Astrocyte (in vitro differentiated cells and primary cell): ENCODE measurements around the gene FANCL. TPM values are rescaled to one million over a fixed set of nuclear protein-coding genes. Genes with fewer than 3 reads are reported as not detected.
"Not testable (repeated sequence)": the region's sequence is repeated elsewhere in the genome, so short reads cannot be mapped to it uniquely, and the experiment has no call there.

Source experiments
- DNase-seq: peaks from one replicate; pipeline ENCODE4 v3.0.0-alpha.2; 2010; ENCODE audit warnings: low read depth
- FAIRE-seq: peaks from 2 replicates; lab custom pipeline; 2011; peaks lifted over from hg19 to GRCh38; lab: Jason Lieb, UNC
- H2AFZ ChIP-seq: 2 replicates; pipeline ENCODE4 v1.6.0; 2012; ENCODE audit warnings: low read depth, low read length, inconsistent platforms
- H3K27ac ChIP-seq: 2 replicates; pipeline ENCODE4 v1.5.1; 2011; ENCODE audit warnings: low read depth, low read length, inconsistent platforms
- H3K27me3 ChIP-seq: 2 replicates; pipeline ENCODE4 v1.6.0; 2011; ENCODE audit warnings: low read length, inconsistent platforms; ENCODE audit not compliant: insufficient read depth
- H3K36me3 ChIP-seq: 2 replicates; pipeline ENCODE4 v1.5.1; 2011; ENCODE audit warnings: low read length, inconsistent platforms; ENCODE audit not compliant: insufficient read depth
- H3K4me1 ChIP-seq: 2 replicates; pipeline ENCODE4 v1.5.1; 2011; ENCODE audit warnings: low read length, inconsistent platforms; ENCODE audit not compliant: insufficient read depth
- H3K4me2 ChIP-seq: 2 replicates; pipeline ENCODE4 v1.6.0; 2012; ENCODE audit warnings: low read length, inconsistent platforms
- H3K4me3 ChIP-seq: 2 replicates; pipeline ENCODE4 v1.5.1; 2011; ENCODE audit warnings: low read depth, mild to moderate bottlenecking, low read length, inconsistent platforms; ENCODE audit not compliant: insufficient read depth
- H3K79me2 ChIP-seq: 2 replicates; pipeline ENCODE4 v1.6.0; 2012; ENCODE audit warnings: mild to moderate bottlenecking, low read length, inconsistent platforms; ENCODE audit not compliant: insufficient read depth
- H3K9ac ChIP-seq: 2 replicates; pipeline ENCODE4 v1.6.0; 2012; ENCODE audit warnings: mild to moderate bottlenecking, low read length, inconsistent platforms
- H3K9me3 ChIP-seq: 2 replicates; pipeline ENCODE4 v1.5.1; 2012; ENCODE audit warnings: low read depth, mild to moderate bottlenecking, low read length, inconsistent platforms; ENCODE audit not compliant: insufficient read depth
- H4K20me1 ChIP-seq: 2 replicates; pipeline ENCODE4 v1.6.0; 2012; ENCODE audit warnings: low read length, inconsistent platforms; ENCODE audit not compliant: insufficient read depth
- H3K27ac Mint-ChIP-seq: one replicate; pipeline ENCODE4 v1.8.0; 2021; ENCODE audit warnings: mild to moderate bottlenecking, mixed read lengths; ENCODE audit not compliant: unreplicated experiment
- H3K27me3 Mint-ChIP-seq: one replicate; pipeline ENCODE4 v1.8.0; 2021; ENCODE audit warnings: low read depth, mixed read lengths; ENCODE audit not compliant: unreplicated experiment
- H3K36me3 Mint-ChIP-seq: one replicate; pipeline ENCODE4 v1.8.0; 2021; ENCODE audit warnings: low read depth, mixed read lengths; ENCODE audit not compliant: unreplicated experiment
- H3K4me1 Mint-ChIP-seq: one replicate; pipeline ENCODE4 v1.8.0; 2021; ENCODE audit warnings: low read depth, mixed read lengths; ENCODE audit not compliant: unreplicated experiment
- H3K4me3 Mint-ChIP-seq: one replicate; pipeline ENCODE4 v1.8.0; 2021; ENCODE audit warnings: mild to moderate bottlenecking, moderate library complexity, mixed read lengths; ENCODE audit not compliant: unreplicated experiment
- H3K9me3 Mint-ChIP-seq: one replicate; pipeline ENCODE4 v1.8.0; 2021; ENCODE audit warnings: mild to moderate bottlenecking, mixed read lengths; ENCODE audit not compliant: unreplicated experiment
- CTCF ChIP-seq: IDR thresholded peaks from 2 replicates; pipeline ENCODE4 v1.5.1; 2011; ENCODE audit warnings: low read depth, mild to moderate bottlenecking, inconsistent platforms, low read length, moderate library complexity; ENCODE audit not compliant: insufficient read depth
- EZH2 ChIP-seq: IDR thresholded peaks from 2 replicates; pipeline ENCODE4 v1.6.1; 2012; ENCODE audit warnings: mild to moderate bottlenecking, low read length, inconsistent platforms; ENCODE audit not compliant: insufficient read depth
- total RNA-seq: library from RNA; stranded (reverse); gene quantifications from 2 replicates; pipeline ENCODE4 v1.2.1, GENCODE V29; 2021

The FANCL gene
- total RNA-seq, 1 donor from 2014 or later, result 10.7 TPM

DNA sequence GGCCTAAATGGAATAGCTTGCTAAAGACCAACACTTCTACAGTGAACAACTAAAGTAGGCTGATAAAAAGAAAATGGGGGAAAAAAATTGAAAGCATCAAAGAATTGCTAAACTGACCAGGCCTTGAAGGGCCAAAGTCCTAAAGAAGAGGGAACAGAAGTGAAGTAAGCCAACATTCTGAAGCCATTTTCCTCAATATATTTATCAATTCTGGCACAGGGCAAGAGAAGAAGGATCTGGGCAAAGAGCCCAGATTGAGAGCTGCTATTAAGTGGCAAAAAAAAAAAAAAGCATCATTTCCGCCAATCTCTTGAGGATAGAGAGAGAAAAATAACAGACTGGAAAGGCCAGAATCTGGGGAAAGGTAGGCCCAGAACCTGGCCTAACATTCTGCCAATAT lies 25.7 kb downstream of the FANCL start:
- H3K4me3 ChIP-seq, result no peak overlapping the region
- no peak for FAIRE-seq
- H3K36me3 ChIP-seq, result peaks cover 5% of the 10 kb centered on the region
- H3K9ac ChIP-seq, result no peak overlapping the region
- H3K79me2 ChIP-seq, result peaks cover 2% of the 10 kb centered on the region
- DNase-seq, result peak; percentile 8
- no peak overlapping the region for H3K4me2 ChIP-seq
- Mint-ChIP-seq H3K36me3 (peaks cover 13% of the 10 kb centered on the region), H3K27me3 (no peaks in the 10 kb centered on the region), H3K9me3 (peaks cover 12% of the 10 kb centered on the region), H3K27ac (no peak overlapping the region), H3K4me1 (no peaks in the 10 kb centered on the region), H3K4me3 (no peak overlapping the region)
- H3K4me1 ChIP-seq, result no peaks in the 10 kb centered on the region
- H4K20me1 ChIP-seq, result no peaks in the 10 kb centered on the region
- no peak overlapping the region for H3K27ac ChIP-seq
- TF ChIP-seq CTCF, result no peak
- TF ChIP-seq EZH2, result no peak
- H2AFZ ChIP-seq, result no peak overlapping the region
- H3K9me3 ChIP-seq, result no peaks in the 10 kb centered on the region
- H3K27me3 ChIP-seq, result no peaks in the 10 kb centered on the region

DNA sequence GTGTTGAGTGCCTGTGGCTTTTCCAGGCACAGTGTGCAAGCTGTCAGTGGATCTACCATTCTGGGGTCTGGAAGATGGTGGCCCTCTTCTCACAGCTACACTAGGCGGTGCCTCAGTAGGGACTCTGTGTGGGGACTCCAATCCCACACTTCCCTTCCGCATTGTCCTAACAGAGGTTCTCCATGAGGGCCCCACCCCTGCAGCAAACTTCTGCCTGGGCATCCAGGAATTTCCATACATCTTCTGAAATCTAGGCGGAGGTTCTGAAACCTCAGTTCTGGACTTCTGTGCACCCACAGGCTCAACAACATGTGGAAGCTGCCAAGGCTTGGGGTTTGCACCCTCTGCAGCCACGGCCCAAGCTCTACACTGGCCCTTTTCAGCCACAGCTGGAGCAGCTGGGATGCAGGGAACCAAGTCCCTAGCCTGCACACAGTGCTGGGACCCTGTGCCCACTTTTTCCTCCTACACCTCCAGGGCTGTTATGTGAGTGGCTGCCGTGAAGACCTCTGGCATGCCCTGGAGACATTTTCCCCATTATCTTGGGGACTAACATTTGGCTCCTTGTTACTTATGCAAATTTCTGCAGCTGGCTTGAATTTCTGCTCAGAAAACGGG lies 30.1 kb downstream of the FANCL start:
- H3K9me3 Mint-ChIP-seq, result peaks cover 14% of the 10 kb centered on the region
- not testable (repeated sequence) for H3K4me3 Mint-ChIP-seq, H3K4me1 Mint-ChIP-seq, H3K27ac Mint-ChIP-seq, H4K20me1 ChIP-seq, DNase-seq, H3K79me2 ChIP-seq, H3K4me3 ChIP-seq, H3K27me3 ChIP-seq, H3K27me3 Mint-ChIP-seq, H2AFZ ChIP-seq, H3K4me1 ChIP-seq, H3K9me3 ChIP-seq, H3K27ac ChIP-seq, H3K36me3 ChIP-seq, H3K9ac ChIP-seq, FAIRE-seq, H3K4me2 ChIP-seq
- H3K36me3 Mint-ChIP-seq, result peaks cover 15% of the 10 kb centered on the region

DNA sequence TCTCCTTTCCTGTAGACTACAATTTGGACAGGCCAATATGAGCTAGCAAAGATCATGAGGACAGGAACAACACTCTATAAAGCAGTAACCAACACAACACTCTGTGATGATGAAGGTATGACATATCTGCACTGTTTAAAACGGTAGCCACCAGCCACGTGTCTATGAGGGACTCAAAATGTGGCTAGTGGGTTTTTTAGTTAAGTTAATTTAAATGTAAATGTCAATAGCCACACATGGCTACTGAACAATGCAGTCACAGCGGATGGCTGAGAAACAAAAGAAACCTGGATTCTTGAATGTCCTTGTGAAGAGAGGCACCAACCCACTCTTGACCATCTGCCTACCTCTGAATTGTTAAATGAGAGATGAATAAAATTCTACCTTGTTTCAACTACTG lies 33.9 kb downstream of the FANCL start:
- H3K4me1 ChIP-seq, result no peaks in the 10 kb centered on the region
- H3K36me3 Mint-ChIP-seq, result peaks cover 12% of the 10 kb centered on the region
- no peak overlapping the region for H3K4me3 ChIP-seq
- H2AFZ ChIP-seq, result no peak overlapping the region
- no peak overlapping the region for H3K27ac Mint-ChIP-seq
- no peak overlapping the region for H3K4me2 ChIP-seq
- no peaks in the 10 kb centered on the region for H3K27me3 Mint-ChIP-seq
- no peak overlapping the region for H3K4me3 Mint-ChIP-seq
- no peaks in the 10 kb centered on the region for H3K4me1 Mint-ChIP-seq
- no peaks in the 10 kb centered on the region for H3K9me3 ChIP-seq
- H3K27me3 ChIP-seq, result no peaks in the 10 kb centered on the region
- no peaks in the 10 kb centered on the region for H4K20me1 ChIP-seq
- H3K9ac ChIP-seq, result no peak overlapping the region
- peaks cover 13% of the 10 kb centered on the region for H3K9me3 Mint-ChIP-seq
- no peak for TF ChIP-seq CTCF
- no peak for TF ChIP-seq EZH2
- H3K36me3 ChIP-seq, result peaks cover 1% of the 10 kb centered on the region
- H3K27ac ChIP-seq, result no peak overlapping the region
- no peak for DNase-seq
- no peak for FAIRE-seq
- no peaks in the 10 kb centered on the region for H3K79me2 ChIP-seq
